GM12878 (cell line): ENCODE measurements around the gene SNAI3. TPM values are rescaled to one million over a fixed set of nuclear protein-coding genes. Genes with fewer than 3 reads are reported as not detected.

ENCODE experiments used
- CREM ChIP-seq: IDR thresholded peaks from 2 replicates; pipeline ENCODE4 v1.6.1; 2014; ENCODE audit warnings: antibody characterized with exemption, low read depth
- CUX1 ChIP-seq: IDR thresholded peaks from 2 replicates; pipeline ENCODE4 v1.6.1; 2012; ENCODE audit warnings: improper control_type of control experiment, low read depth, low read length; ENCODE audit not compliant: insufficient replicate concordance
- ESRRA ChIP-seq: IDR thresholded peaks from 2 replicates; pipeline ENCODE4 v1.6.1; 2012; ENCODE audit warnings: mild to moderate bottlenecking, low read length, improper control_type of control experiment
- GABPA ChIP-seq: IDR thresholded peaks from 2 replicates; pipeline ENCODE4 v1.6.1; 2014; ENCODE audit warnings: antibody characterized with exemption, low read depth, mild to moderate bottlenecking, inconsistent platforms
- IKZF1 ChIP-seq: fragments of 450-650 bp; conservative IDR thresholded peaks from 2 replicates; pipeline ENCODE4 v1.6.1; 2017; ENCODE audit warnings: antibody characterized with exemption, mild to moderate bottlenecking
- LARP7 ChIP-seq: fragments of 450-650 bp; IDR thresholded peaks from 2 replicates; pipeline ENCODE4 v1.6.1; 2017; ENCODE audit warnings: mild to moderate bottlenecking
- MAX ChIP-seq: IDR thresholded peaks from 2 replicates; pipeline ENCODE4 v1.6.1; 2012; ENCODE audit warnings: low read depth, low read length, improper control_type of control experiment
- MYB ChIP-seq: fragments of 150-350 bp; IDR thresholded peaks from 2 replicates; pipeline ENCODE4 v1.6.1; 2014; ENCODE audit warnings: mild to moderate bottlenecking, low read depth, low read length, borderline replicate concordance
- NR2C2 ChIP-seq: IDR thresholded peaks from 2 replicates; pipeline ENCODE4 v1.6.1; 2011; ENCODE audit warnings: borderline replicate concordance, low read depth; ENCODE audit not compliant: control insufficient read depth, insufficient read length
- PAX5 ChIP-seq: IDR thresholded peaks from 2 replicates; pipeline ENCODE4 v1.6.1; 2011; ENCODE audit warnings: low read depth, low read length, borderline replicate concordance
- PML ChIP-seq: IDR thresholded peaks from 2 replicates; pipeline ENCODE4 v1.6.1; 2012; ENCODE audit warnings: low read length, inconsistent platforms
- POLR2A ChIP-seq: IDR thresholded peaks from 2 replicates; pipeline ENCODE4 v1.6.1; 2011; ENCODE audit warnings: low read depth, mild to moderate bottlenecking, low read length
- PRDM15 ChIP-seq: fragments of 450-650 bp; formaldehyde crosslinking; IDR thresholded peaks from 2 replicates; pipeline ENCODE4 v1.4.0; 2020; ENCODE audit warnings: mild to moderate bottlenecking, moderate library complexity
- RAD21 ChIP-seq: IDR thresholded peaks from 2 replicates; pipeline ENCODE4 v1.6.1; 2011; ENCODE audit warnings: mild to moderate bottlenecking, low read depth, low read length, moderate library complexity; ENCODE audit not compliant: insufficient read depth
- RCOR1 ChIP-seq: conservative IDR thresholded peaks from 2 replicates; pipeline ENCODE4 v1.6.1; 2012; ENCODE audit warnings: low read depth, low read length, improper control_type of control experiment
- SMC3 ChIP-seq: IDR thresholded peaks from 2 replicates; pipeline ENCODE4 v1.6.1; 2011; ENCODE audit warnings: low read length, improper control_type of control experiment, borderline replicate concordance
- STAT1 ChIP-seq: fragments of 450-650 bp; conservative IDR thresholded peaks from 2 replicates; pipeline ENCODE4 v1.6.1; 2014; ENCODE audit warnings: antibody characterized with exemption, mild to moderate bottlenecking
- TAF1 ChIP-seq: IDR thresholded peaks from 2 replicates; pipeline ENCODE4 v1.6.1; 2011; ENCODE audit warnings: mild to moderate bottlenecking, low read depth, low read length, borderline replicate concordance
- ZNF687 ChIP-seq: fragments of 450-650 bp; IDR thresholded peaks from 2 replicates; pipeline ENCODE4 v1.6.1; 2017; ENCODE audit warnings: mild to moderate bottlenecking, moderate library complexity
- polyA plus RNA-seq, 11 experiments: library from polyadenylated mRNA; depleted of rRNA in 4 of 11; unstranded in 6 of 11; stranded (reverse) in 5 of 11; fragments of >200 nt; fragmentation: Nextera tagmentation in 4 of 11; fragmentation: Illumina TruSeq in 1 of 11; extraction: Ambion mirVana in 4 of 11; extraction: Trizol in 1 of 11; gene quantifications; 1 replicate in 1 of 11; 2 replicates in 10 of 11; pipeline versions ENCODE4 v1.2.1 to v1.2.3, GENCODE V29; 2011 to 2016; ENCODE audit warnings: inconsistent platforms in 2 of 11, missing spikeins in 2 of 11, low read depth in 1 of 11
- total RNA-seq, 4 experiments: library from RNA; depleted of rRNA in 3 of 4; stranded (reverse); fragments of >200 nt in 3 of 4; fragmentation: Illumina TruSeq in 1 of 4; extraction: Trizol in 1 of 4; gene quantifications; 2 replicates each; pipeline versions ENCODE4 v1.2.1 to v1.2.3, GENCODE V29; 2013 to 2021

The SNAI3 gene
- total and polyA plus RNA-seq, 10 of the 15 experiments (the other 5 are each of a cell fraction or from before 2014, with no cell fraction given) = 0.21 to 7.4 (median 3.0) TPM

GRCh38 chr16:88650749-88651275 is 35.5 kb downstream of the SNAI3 start, which contains the start of gene CYBA (continued):
- TF ChIP-seq CUX1 (no peak), IKZF1 (no peak), ZNF687 (peak; percentile 71; the same call in 1 of the 2 replicates), MAX (peak; percentile 55; the same call in 1 of the 2 replicates), LARP7 (peak; percentile 6; the same call in 1 of the 2 replicates), RCOR1 (no peak), STAT1 (no peak), PRDM15 (no peak), PML (peak; percentile 77), POLR2A (peak; percentile 85), NR2C2 (no peak), CREM (no peak), GABPA (no peak), RAD21 (no peak), ESRRA (no peak), PAX5 (no peak), SMC3 (no peak), TAF1 (peak; percentile 90), MYB (no peak)
